Germinal center (tissue), 1 donor: ENCODE measurements around the gene TMEM232.

Experiments
- DNase-seq: peaks from one replicate; pipeline ENCODE4 v3.0.0; 2012; ENCODE audit warnings: mixed read lengths, low spot score

TMEM232 gene

GRCh38 chr5:110517396-110517795, 209.1 kb downstream of the TMEM232 start:
- DNase-seq = no peak

- DNase-seq = no peak
Observed at GRCh38 chr5:110514030-110514429, 212.4 kb downstream of the TMEM232 start.

- DNase-seq = no peak
Observed at GRCh38 chr5:110512266-110512665, 214.2 kb downstream of the TMEM232 start.

- no peak for DNase-seq
Observed at GRCh38 chr5:110510146-110510545, 216.3 kb downstream of the TMEM232 start.

- no peak for DNase-seq
Observed at GRCh38 chr5:110507972-110508371, 218.5 kb downstream of the TMEM232 start.

GRCh38 chr5:110506378-110506777, 220.1 kb downstream of the TMEM232 start:
- no peak for DNase-seq

- DNase-seq = no peak
Observed at GRCh38 chr5:110496276-110496675, 230.2 kb downstream of the TMEM232 start.

- DNase-seq = no peak
Observed at GRCh38 chr5:110492446-110492845, 234.0 kb downstream of the TMEM232 start.

- no peak for DNase-seq
Observed at GRCh38 chr5:110478895-110479294, 247.6 kb downstream of the TMEM232 start.

- DNase-seq = no peak
Observed at GRCh38 chr5:110477911-110478310, 248.6 kb downstream of the TMEM232 start.

- no peak for DNase-seq
Observed at GRCh38 chr5:110476164-110476563, 250.3 kb downstream of the TMEM232 start.

GRCh38 chr5:110475529-110475928, 250.9 kb downstream of the TMEM232 start:
- no peak for DNase-seq

- DNase-seq = no peak
Observed at GRCh38 chr5:110469486-110469885, 257.0 kb downstream of the TMEM232 start.

GRCh38 chr5:110463106-110463505, 263.4 kb downstream of the TMEM232 start:
- DNase-seq = no peak

- no peak for DNase-seq
Observed at GRCh38 chr5:110460837-110461236, 265.6 kb downstream of the TMEM232 start.

GRCh38 chr5:110458313-110458712, 268.2 kb downstream of the TMEM232 start:
- DNase-seq = no peak

- no peak for DNase-seq
Observed at GRCh38 chr5:110442856-110443255, 283.6 kb downstream of the TMEM232 start.

GRCh38 chr5:110441035-110441434, 285.4 kb downstream of the TMEM232 start:
- no peak for DNase-seq

GRCh38 chr5:110440058-110440457, 286.4 kb downstream of the TMEM232 start:
- no peak for DNase-seq

- no peak for DNase-seq
Observed at GRCh38 chr5:110439296-110439695, 287.2 kb downstream of the TMEM232 start.

GRCh38 chr5:110435207-110435606, 291.3 kb downstream of the TMEM232 start:
- no peak for DNase-seq

GRCh38 chr5:110431603-110432002, 294.9 kb downstream of the TMEM232 start:
- DNase-seq = no peak

- no peak for DNase-seq
Observed at GRCh38 chr5:110414360-110414759, 312.1 kb downstream of the TMEM232 start.

GRCh38 chr5:110413856-110414255, 312.6 kb downstream of the TMEM232 start:
- no peak for DNase-seq

- DNase-seq = no peak
Observed at GRCh38 chr5:110409571-110409970, 316.9 kb downstream of the TMEM232 start.
